PFSK-1 (cell line): Measurements from ENCODE around the gene ZFAND2A.

ENCODE experiments used
- FOXP2 ChIP-seq: optimal IDR thresholded peaks from 2 replicates; pipeline ENCODE3; 2011; ENCODE audit warnings: borderline replicate concordance, control low read depth, inconsistent platforms; ENCODE audit not compliant: insufficient read depth; ENCODE audit errors: extremely low read length, extremely low read depth
- REST ChIP-seq, 2 experiments: IDR thresholded peaks; 2 replicates each; pipeline versions ENCODE4 v1.6.1 to v1.8.0; 2011 to 2012; ENCODE audit warnings: low read depth in 2 of 2, low read length in 2 of 2, control low read depth in 1 of 2, inconsistent platforms in 1 of 2, mild to moderate bottlenecking in 1 of 2, moderate library complexity in 1 of 2; ENCODE audit not compliant: insufficient read depth in 1 of 2
- TAF1 ChIP-seq: IDR thresholded peaks from 2 replicates; pipeline ENCODE4 v1.6.1; 2012; ENCODE audit warnings: low read length, control low read depth, borderline replicate concordance; ENCODE audit not compliant: insufficient read depth

GRCh38 chr7:1175967-1176851, 16.2 kb upstream of the ZFAND2A start:
- TF ChIP-seq REST (IDR thresholded peaks at IDR 0.05; ENCODE audit: insufficient read depth in 1 of 2, low read depth in 2 of 2, low read length in 2 of 2) (no peak), TAF1 (no peak; the same call in 1 of the 2 replicates), FOXP2 (no peak)
